ENCODE data around the gene SCARB1.
A peak's percentile ranks its signal among the peaks of the same experiment; 100 is the strongest.

Gene SCARB1

DNA sequence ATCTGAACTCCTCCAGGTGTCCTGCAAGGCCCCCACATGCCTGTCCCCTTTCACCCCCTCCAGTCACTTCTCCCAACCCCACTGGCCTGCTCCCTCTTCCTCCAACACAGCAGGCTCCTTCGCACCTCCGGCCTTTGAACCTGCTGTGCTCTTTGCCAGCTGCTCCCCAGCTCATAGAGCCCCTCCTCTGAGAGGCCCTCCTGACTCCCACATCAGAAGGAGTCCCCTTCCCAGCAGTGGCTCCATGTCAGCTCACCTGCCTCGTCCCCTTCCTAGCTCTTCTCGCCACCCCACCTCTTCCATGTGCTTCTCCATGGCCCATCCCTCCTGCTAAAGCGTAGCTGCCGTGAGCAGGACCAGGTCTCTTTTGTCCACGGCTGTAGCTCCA lies 22.1 kb downstream of the SCARB1 start:
- DNase-seq, result no peak

DNA sequence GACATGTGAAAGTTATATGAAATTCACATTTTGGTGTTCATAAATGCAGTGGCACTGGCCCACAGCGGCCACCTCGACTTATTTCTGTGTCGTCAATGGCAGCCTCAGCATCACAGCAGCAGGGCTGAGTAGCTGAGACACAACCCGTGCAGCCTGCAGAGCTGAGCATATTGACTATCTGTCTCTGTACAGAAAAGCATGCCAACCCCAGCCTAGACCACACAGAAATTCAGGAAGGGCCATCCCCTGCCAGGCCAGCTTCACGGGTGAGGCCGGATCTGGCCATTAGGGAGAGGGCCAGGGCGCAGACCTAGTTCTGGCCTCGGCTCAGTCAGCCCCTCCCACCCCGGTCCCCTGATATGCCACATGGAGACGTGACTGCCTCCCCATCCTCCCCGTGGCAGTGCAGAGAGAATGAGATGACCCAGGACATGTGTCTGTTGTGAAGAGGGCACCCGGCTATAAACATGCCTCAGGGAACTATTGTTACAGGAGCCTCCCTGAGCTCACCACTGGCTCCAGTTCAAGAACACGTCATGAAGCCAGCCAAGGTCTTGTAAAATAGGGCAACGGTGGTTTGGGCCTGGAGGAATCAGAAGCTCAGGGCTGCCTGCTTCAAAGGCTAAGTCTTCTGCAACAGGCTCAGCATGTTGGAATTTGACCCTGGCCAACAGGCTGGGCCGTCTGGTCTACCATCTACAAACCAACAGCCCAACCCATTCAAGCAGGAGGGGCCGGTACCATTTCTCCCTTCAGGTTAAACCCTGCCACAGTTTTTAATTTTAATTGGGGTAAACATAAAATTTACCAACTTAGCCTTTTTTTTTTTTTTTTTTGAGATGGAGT lies 25.5 kb downstream of the SCARB1 start:
- peak; percentile 85 for DNase-seq

DNA sequence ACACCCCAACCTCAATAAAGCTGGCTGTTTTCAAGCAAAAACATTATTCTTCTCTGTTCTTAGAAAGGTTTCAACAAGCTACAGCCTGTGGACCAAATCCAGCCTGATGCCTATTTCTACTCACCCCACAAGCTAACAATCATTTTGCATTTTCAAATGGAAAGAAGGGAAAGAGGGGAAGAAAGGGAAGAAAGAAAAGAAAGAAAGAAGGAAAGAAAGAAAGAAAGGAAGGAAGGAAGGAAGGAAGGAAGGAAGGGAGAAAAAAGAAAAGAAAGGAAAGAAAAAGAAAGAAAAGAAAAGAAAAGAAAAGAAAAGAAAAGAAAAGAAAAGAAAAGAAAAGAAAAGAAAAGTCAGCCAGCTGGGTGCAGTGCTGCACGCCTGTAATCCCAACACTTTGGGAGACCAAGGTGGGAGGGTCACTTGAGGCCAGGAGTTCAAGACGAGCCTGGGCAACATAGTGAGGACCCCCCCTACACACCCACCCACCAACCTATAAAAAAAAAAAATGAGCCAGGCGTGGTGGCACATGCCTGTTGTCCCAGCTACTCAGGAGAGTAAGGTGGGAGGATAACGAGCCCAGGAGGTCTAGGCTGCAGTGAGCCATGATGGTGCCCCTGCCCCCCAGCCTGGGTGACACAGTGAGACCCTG lies 26.3 kb downstream of the SCARB1 start:
- no peak for DNase-seq

DNA sequence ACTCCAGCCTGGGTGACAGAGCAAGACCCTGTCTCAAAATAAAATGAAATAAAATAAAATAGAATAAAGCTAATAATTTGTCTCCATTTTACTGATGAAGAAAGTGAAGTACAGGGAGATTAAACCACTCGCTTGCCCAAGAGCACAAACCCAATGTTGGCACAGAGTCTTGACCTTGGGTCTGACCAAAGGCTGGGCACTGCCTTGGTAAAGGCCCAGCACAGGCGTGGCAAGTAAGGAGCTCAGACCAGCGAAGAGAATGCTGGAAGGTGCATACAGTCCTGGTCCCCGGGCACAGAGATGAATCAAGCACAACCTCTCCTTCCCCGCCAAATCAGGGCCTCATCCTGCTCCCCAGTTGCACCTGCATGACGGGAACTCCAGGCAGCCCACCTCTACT lies 26.9 kb downstream of the SCARB1 start:
- DNase-seq, result no peak

DNA sequence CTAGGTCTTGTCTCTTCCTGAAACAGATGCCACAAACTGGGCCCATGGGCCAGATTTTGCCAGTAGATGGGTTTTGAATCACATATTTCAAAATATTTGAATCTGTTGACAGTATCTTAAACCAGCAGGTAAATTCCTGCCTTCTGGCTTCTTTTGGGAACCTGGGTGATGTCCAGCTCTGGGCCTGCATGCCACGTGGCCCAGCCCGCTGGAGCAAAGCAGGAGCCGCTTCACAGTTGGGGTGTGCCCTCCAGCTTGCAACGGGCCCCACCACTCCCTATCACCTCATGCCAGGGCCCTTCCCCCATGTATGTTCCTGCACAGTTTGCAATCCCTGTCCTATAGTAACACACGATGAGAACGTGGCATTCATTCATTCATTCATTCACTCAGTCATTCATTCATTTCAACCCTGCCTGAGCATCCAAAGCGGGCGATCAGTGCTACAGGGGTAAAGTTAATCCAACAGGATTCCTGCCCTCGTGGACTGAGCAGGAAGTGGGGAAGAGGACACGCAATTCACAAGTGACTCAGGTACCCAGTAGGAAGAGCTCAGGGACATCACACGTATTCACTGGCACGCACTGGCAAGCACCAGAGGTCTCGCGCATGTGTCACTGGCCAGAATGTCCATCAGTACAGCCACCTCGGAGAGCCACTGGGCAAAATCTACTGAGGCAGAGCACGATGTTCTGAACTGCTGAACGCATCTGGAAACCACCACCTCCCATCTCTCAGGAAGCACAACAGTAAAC lies 27.8 kb downstream of the SCARB1 start:
- DNase-seq, result no peak

DNA sequence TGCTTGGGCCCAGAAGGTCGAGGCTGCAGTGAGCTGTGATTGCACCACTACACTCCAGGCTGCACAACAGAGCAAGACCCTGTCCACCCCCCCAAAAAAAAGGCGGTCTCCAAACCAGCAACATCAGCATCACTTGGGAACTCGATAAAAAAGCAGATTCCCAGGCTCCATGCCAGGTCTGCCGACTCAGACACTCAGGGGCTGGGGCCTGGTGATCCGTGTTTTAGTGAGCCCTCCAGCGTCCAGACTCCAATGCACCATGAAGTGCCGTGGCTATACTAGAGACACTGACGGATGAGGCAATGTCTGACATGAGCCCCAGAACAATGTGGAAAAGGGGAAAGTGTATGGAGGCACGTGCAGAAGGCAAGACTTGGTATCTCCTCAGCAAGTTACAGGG lies 28.8 kb downstream of the SCARB1 start:
- no peak for DNase-seq

DNA sequence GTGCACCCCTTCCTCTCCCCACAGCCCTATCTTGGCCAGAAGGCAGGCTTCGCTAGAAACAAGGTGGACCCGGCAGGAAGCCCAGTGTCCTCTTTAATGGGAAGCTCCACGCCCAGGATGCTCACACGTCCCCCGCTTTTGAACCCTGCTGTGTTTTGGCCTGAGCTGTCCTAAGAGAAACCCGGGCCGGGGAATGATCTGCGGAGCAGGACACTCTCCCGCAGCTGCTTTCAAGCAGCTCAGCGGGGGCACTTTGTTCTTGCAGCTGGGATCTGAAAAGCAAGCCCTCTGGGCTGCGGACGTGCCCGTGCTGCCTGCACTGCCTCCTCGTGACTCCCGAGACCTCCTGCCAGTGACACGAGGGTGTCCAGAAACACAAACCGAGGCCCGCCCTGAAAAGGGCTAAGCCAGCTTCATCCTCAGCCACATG lies 30.0 kb downstream of the SCARB1 start:
- no peak for DNase-seq

DNA sequence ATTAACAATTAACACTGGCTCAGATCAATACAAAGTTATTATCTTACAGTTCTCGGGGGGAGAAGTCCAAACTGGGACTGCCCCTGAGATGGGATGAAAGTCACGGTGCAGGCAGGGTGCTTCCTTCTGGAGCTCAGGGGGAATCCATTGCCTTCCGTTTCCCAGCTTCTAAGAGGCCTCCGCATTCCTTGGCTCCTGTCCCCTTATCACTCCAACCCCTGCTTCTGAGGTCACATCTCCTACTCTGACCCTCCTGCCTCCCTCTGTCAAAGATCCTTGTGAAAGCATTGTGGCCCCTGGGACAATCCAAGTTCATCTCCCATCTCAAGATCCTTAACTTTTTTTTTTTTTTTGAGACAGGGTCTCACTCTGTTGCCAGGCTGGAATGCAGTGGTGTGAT lies 30.8 kb downstream of the SCARB1 start:
- DNase-seq, result no peak

DNA sequence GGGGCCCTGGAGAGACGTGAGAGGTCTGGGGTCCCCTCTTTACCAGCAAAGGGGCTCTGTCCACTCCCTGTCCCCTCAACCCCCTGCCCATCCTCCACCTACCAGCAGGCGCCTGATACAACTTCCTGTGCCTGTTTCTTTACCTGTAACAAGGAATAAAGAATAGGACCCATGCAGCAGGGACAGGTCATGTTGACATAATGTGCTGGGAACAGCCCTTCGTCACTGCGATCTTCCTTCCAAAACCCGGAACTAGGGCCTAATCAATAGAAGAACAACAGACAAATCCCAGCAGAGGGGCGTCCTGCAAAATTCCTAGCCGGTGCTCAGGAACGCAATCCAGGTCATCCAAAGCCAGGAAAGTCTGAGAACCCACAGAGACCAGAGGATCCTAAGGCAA lies 32.1 kb downstream of the SCARB1 start:
- no peak for DNase-seq

DNA sequence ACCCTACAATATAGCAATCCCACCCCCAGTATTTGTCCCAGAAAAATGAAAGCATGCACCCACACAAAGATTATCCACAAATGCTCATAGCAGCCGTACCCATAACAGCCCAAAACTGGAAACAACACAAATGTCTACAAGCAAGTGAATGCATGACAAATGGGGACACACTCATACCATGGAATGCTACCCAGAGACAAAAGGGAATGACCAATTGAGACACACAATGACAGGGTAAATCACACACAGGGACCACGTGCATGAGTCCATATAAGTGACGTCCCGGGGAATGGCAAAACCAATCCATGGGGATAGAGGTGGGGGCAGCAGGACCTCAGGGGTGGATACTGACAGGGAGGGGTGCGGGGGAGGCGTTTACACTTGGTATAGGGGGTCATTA lies 33.4 kb downstream of the SCARB1 start:
- no peak for DNase-seq

DNA sequence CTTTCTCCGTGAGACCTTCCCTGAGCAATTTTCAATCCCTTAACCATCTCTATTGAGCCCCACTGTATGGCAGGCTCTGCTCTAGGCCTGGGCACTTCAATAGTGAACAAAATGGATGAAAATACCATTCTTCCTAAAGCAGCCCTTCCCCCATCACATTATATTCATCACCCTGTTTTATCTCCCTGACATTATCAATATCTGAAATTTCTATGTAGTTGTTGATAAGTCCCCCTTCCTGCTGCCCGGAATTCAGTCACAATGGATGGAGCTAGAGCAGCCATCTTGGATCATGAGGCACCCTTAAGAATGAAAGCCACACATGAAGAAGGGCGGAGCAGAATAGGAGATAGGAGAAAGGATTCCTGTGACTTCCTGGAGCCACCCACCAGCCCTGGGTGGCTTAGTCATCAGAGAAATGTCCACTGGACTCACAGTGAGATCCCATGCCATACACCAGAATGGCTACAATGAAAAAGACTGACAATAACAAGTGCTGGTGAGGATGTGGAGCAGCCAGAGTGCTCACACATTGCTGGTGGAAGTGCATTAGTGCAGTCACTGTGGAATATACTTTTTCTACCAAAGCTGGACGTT lies 33.9 kb downstream of the SCARB1 start:
- no peak for DNase-seq

DNA sequence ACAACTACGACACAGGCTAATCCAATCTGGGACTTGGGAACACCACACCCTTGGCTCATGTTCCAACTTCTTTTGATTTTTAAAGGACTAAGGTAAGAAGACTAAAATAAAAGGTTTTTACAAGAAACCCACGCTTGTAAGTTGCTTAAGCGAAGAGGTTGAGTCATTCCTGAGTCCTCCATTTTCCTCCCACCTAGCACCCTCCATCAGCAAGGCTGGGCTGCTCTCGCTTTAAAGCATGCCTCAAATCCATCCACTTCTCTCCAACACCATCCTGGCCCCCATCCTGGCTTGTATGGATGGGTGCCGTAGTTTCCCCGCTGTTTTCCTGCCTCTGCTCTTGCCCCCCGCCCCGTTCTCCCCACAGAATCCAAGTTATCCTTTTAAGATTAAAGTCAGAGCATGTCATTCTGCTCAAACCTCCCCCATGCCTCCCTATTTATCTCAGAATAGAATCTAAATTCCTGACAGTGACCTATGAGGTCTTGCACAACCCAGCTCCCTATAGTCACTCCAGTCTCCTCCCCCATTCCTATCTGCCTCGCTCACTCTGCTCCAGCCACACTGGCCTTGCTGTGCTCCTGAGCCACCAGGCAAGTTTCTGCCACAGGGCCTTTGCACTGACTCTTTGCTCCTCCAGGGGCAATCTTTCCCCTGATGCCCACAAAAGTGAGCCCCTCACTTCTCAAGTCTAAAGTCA lies 34.5 kb downstream of the SCARB1 start:
- DNase-seq, result no peak

DNA sequence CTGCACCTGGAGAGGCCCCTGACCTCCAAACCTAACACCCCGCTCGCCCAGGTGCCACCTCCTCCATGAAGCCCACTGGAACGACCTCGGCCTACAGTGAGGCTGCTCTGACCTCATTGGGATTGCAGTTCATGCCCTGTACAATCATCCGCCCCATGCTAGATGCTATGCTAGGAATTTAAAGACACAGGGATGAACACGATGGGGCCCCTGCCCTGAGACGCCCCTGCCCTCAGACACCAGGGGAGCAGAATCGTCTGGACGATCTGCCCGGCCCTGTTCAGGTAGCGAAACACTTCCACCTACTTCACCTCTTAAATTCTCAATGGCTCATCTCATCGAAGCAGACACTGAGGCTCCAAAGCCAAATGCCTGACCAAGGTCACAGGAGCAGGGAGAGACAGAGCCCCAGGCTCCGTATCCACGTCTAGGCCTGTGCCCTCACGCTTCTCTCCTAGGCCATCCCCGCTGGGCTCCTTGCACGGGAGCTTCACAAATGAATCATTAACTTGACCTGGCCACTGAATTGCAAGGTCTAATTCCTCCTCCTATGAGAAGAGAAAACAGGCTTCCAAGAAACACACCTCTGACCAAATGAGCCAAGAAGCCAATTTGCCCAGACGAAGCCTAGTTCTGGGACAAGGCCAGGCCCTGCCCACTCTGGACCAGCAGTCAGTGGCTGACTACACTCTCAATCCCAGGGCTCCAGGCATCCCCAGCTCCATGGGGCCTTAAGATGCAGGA lies 35.2 kb downstream of the SCARB1 start:
- no peak for DNase-seq

DNA sequence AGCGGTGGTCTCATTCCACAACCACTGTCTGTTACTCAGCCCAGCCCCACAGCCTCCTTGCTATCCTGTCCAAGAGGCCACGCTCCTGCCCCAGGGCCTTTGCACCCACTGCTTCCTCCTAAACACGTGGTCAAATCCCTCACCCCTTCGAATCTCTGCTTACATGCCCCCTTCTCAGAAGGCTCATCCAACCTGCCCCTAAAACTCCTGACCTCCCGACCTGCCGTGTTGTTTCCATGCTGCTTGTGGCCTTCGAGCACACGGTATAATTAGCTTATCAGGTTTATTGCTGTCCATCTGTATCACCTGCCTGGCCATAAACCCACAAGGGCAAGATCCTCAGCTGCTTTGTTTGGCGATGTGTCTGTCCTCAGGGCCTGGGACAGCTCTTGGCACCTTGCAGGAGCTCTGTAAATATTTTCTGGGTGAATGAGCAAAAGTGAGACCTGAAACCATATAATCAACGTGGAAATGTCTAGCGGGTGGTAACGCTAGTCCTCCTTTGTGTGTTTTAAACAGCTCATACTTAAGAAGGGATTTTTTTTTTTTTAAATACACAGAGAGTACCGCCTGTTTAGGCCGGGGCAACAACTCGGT lies 36.0 kb downstream of the SCARB1 start:
- peak; percentile 42 for DNase-seq

DNA sequence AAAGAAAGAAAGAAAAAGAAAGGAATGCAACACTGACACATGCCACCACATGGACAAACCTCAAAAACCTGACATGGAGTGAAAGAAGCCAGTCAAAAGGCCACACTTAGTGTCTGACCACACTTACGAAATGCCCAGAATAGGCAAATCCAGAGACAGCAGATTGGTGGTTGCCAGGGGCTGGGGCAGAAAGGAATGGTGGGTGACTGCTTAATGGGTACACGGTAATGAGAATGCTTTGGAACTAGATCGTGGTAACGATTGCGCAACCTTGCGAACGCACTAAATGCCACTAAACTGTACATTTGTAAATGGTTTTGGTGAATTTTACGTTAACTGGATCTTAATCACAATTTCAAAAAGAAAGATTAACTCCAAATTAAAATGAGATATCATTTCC lies 39.5 kb downstream of the SCARB1 start:
- DNase-seq, result no peak

DNA sequence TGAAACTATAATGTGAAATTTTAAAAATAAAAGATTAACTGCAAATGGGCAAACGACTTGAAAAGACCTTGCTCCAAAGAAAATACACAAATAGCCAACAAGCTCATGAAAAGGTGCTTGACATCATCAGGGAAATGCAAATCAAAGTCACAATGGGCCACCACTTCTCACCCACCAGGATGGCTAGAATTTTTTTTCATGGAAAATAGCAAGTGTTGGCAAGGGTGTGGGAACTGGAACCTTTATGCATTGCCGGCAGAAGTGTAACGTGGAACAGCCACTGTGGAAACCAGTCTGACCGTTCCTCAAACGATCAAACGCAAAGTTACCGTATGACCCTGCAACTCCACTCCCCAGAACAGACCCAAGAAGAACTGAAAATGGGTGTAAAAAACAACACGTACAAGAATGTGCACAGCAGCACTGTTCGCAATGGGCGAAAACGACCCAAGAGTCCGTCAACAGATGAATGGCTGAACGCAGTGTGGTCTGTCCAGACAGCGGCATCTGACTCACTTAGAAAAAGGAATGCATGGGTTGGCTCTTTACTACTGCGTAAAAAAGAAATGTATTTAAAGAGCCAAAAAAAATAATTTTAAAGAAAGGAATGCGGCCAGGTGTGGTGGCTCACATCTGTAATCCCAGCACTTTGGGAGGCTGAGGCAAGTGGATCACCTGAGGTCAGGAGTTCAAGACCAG lies 40.2 kb downstream of the SCARB1 start:
- no peak for DNase-seq

DNA sequence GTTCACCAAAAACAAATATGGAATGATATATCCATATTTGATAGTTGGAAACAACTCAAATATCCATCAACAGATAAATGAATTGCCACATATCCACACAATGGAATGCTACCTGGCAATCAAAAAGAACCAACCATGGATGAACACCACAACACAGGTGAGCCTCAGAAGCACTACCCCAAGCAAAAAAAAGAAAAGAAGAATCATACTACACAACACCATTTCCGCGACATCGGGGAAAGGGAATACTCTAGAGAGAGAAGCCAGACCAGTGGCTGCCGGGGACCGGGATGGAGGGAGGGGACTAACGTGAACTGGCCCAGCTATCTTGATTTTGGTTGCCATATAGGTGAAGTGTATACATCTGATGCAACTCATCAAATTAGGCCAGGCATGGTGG lies 41.4 kb downstream of the SCARB1 start:
- no peak for DNase-seq

DNA sequence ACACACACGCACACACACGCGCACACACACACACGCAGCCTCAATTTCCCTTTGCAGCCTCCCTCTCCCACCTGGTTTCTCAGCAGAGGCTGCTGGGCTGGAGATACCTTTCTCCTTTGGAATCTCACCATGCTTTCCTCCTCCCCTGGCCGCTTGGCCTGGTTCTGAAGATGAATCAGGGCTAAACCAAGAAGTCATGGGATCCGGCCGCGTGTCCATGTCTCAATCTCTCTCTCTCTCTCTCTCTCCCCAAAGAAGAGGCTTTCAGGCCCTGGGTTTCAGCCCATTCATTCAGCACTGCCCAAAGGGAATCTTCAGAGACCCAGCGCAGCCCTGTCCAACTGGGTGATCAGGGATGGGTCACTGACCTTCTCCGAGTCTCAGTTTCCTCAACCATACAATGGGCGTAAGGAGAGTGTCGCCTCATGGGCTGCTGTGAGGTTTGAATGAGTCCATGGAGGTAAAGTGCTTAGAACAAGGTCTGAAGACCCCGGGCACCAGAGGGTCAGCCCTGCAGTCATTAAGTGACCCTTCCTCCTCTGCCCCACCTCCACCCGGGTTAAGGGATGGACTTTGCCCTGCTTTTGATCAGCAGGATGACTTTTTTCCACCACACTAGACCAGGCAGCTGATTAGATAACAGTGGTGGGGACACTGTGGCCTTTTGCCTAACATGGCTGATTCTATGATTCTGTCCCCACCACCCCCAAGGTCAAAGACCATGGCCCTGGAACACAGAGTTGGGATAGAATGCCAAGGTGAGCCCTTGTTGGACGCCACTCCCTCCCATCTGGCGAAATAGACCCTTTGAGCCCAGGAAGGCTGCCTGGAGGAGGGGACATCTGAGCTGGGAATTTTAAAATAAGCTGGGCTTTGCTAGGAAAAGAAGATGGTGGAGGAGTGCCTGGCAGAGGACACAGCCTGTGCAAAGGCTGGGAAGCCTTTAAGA lies 42.1 kb downstream of the SCARB1 start:
- no peak for DNase-seq

DNA sequence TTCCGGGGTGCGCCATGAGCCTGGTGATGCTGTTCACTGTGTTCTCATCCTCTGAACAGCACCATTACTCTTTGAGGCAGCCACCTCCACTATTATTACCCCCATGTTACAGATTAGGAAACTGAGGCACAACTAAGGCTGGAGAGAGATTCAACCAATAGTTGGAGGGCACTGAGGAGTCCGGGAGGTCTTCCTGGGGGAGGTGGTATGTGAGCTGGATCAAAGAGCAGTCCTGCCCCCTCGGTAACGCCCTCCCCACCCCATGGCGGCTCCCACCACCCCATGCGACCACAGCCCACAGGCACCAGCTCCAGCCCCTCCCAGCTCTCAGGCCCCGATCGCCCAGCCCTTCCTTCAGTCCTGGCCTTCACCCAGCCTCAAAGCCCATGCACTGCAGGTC lies 43.5 kb downstream of the SCARB1 start:
- DNase-seq, result no peak

DNA sequence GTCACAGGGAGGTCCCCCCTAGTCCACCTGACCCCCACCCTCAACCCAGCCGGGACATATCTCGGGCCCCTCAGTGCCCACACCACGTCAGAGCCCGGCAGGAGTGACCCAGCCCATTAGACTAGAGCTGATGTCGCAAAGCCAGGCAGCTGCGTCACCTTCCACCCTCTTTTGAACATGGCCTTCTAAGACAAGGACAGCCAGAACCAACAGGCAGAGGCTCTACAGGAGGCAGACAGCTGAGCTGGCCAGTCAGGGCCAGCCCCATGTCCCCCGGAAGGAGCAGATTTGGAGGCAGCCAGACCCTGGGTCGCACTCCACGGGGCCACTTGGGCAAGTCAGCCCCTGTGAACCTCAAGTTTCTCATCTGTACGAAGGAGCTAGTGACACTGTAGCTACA lies 44.1 kb downstream of the SCARB1 start:
- no peak for DNase-seq
